Kasumi-1 (cell line): ENCODE measurements around the gene STX3.
A peak's percentile ranks its signal among the peaks of the same experiment; 100 is the strongest.
"Not testable (repeated sequence)": the region's sequence is repeated elsewhere in the genome, so short reads cannot be mapped to it uniquely, and the experiment has no call there.

Source experiments
- DNase-seq, 2 experiments: peaks; one replicate each; lab custom pipeline; 2025; lab: John Stamatoyannopoulos, UW

STX3 gene

GRCh38 chr11:59787816-59788215, 32.6 kb downstream of the STX3 start:
- no peak for DNase-seq

GRCh38 chr11:59791639-59792038, 36.5 kb downstream of the STX3 start:
- no peak for DNase-seq

DNA sequence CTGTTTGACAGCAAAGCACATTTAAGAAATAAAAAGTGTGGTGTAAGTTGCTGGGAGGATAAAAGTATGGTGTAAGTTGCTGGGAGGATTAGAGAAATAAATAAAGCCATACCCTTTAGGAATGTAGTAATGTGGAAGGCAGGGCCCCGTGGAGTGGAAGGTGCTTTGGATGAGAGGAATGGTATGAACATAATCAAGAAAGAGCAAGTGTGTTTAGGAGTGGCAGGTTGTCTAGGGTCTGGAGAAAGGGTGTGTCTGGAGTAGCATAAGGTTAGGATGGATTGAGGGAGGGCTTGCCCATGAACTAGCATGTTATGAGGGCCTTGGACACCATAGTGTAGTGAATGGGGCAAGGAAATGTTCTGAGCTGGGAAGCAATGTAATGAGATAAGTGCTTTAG, 37.3 kb downstream of the STX3 start:
- DNase-seq: no peak

GRCh38 chr11:59794417-59794816, 39.2 kb downstream of the STX3 start:
- DNase-seq: no peak

GRCh38 chr11:59800390-59801025, 45.3 kb downstream of the STX3 start:
- no peak for DNase-seq

- no peak for DNase-seq
Observed at GRCh38 chr11:59801160-59801706, 46.1 kb downstream of the STX3 start.

DNA sequence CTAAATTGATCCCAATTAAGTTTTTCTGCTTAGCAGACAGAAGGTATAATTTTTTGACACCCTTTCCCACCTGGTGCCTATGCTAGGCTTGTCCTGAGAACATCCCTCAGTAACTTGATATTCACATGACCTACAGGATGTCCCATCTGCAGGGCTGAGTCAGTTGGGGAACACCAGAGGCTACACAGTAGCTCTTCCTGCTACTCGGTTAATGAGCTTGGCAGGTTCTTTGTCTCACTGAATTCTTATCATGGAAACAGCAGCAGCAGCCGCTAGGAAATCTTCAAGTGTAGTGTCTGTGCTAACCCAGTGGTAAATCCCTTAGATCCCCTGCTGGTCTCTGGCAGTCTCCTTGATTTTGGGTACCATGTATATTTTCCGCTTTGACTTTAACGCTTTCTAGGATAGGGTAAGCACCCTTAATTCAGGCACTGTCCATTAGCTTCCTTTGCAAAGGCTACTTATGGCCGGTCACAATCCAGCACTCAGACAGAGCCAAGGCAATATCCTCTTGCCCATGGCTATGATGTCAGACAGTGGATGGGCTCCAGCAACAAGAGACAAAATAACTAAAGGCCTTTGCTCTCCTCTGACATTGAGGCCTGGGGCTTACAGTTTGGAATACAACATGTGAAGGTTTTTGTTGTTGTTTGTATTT, 46.9 kb downstream of the STX3 start:
- DNase-seq: no peak

DNA sequence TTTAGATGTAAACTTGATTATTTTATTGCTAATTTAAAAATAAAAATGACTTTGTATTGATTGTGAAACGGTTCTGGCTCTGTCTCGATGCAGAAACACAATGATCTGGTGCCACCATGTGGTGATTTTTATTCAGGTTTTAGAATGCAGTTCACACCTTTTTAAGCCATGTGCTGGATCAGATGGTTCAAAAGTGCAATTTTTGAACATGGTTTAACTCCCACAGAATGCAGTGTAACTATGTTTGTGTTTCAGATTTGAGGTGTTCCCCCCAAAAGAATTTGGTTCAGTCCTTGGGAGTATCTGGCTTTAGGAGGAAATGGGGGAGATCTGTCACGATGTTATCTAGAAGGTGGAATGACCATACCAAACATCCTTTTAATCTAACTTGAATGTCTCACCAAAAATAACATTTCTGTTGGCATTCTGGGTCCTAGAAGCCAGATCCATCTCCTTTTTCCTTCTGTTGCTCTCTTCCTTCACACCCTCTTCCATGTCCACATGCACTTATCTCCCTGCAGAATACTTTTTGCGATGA, 47.5 kb downstream of the STX3 start:
- peak; percentile 58 to 72 for DNase-seq

- peak in 1 of 2 experiments; percentile 16 for DNase-seq
Observed at GRCh38 chr11:59804061-59804460, 48.9 kb downstream of the STX3 start.

DNA sequence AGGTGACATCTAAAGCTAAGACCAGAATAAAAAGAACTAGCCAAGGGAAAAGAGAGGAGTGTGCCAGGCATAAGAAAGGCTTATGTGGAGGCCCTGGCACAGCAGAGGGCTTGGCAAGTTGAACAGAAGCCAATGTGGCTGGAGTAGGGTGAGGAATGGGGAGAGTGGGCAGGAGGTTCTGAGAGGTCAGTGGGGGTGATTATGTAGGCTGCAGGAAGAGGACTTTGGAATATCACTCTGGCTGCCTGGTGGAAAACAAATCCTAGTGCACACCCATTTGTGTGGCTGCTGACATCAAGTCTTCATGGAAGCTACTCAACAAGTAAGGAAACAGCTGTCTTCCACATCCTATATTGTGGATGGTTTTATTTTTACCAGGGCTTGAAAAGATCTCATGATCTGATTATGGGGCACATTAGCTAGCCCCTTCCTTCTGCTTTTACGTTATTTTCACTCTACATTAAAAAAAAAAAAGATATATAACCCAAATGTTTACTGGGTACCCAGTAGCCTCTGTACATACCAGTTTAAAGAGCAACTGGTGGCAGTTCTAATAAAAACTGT, 52.0 kb downstream of the STX3 start:
- no peak for DNase-seq

GRCh38 chr11:59810189-59810910, 55.2 kb downstream of the STX3 start, which contains the start of gene MRPL16:
TSS of gene MRPL16 (minus strand) at chr11:59810778. CDS start at chr11:59810658, 120 bp downstream.
- peak; percentile 86 to 89 for DNase-seq

DNA sequence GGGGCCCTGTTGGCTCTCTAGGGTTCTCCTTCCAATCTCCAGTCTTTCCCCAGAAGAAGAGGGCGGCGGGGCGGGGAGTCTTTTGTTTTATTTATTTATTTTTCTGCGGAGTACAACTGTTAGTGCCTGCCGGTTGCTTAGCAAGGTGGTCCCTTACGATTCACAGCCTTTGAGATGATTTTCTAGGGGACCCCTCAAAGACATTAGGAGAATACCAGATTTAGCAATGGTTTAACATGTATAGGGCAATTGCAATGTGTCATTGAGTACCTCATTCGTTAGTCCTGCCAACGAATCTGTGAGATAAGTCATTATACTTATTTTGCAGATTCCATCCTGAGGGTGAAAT, 55.7 kb downstream of the STX3 start:
- DNase-seq: no peak

DNA sequence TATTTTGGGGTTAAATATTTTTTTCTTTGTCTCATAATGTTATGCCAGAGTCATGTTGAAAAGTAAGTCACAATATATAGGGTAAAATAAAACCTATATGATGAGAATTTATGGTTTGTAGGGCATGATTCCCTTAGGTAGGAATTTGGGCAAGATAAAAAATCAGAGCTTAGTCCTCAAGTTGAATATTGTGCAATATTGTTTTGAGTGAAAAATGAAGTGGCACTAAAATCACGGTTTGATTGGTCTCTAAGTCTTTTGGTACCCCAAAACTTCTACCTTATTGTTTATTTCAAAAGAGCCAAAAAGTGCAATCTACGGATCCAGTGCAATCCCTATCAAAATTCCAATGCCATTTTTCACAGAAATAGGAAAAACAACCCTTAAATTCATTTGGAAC, 57.0 kb downstream of the STX3 start:
- DNase-seq: no peak

DNA sequence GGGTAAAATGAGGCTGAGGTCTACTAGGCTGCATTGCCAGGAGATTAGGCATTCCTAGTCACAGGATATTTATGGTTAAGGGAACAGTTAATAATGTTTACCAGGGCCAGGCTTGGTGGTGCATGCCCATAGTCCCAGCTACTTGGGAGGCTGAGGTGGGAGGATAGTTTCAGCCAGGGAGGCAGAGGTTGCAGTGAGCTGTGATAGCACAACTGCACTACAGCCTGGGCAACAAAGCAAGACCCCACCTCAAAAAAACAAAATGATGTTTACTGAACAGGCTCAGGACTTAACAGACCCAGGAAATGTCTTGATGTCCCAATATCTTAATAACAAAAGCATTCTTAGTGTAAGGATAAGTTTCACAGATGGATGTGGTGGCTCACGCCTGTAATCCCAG, 58.2 kb downstream of the STX3 start:
- no peak for DNase-seq

- no peak for DNase-seq
Observed at GRCh38 chr11:59814021-59814420, 58.8 kb downstream of the STX3 start.

- no peak for DNase-seq
Observed at GRCh38 chr11:59815754-59816153, 60.6 kb downstream of the STX3 start.

- DNase-seq: not testable (repeated sequence)
Observed at GRCh38 chr11:59816434-59816833, 61.3 kb downstream of the STX3 start.

DNA sequence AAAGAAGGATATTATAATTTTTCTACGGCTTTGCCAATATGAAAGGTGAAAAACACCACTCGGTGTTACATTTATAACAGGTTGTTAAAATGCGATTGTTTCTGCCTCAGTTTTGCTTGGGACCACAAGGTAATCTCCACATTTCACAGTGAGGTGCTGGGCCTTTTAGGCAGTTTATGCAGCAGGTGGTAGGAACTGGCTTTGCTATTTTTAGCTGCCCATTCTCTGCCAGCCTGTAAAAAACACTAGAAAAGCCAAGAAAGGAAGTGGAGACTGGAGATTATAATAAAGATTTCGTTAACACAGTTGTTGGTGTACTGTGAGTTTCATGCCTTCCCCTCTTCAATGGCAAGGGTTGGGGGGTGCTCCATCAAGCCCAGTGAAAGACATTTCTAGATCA, 63.4 kb downstream of the STX3 start:
- DNase-seq: peak; percentile 14 to 53

GRCh38 chr11:59822989-59823566, 67.9 kb downstream of the STX3 start:
- peak; percentile 82 to 84 for DNase-seq

- DNase-seq: no peak
Observed at GRCh38 chr11:59829358-59829757, 74.2 kb downstream of the STX3 start.

DNA sequence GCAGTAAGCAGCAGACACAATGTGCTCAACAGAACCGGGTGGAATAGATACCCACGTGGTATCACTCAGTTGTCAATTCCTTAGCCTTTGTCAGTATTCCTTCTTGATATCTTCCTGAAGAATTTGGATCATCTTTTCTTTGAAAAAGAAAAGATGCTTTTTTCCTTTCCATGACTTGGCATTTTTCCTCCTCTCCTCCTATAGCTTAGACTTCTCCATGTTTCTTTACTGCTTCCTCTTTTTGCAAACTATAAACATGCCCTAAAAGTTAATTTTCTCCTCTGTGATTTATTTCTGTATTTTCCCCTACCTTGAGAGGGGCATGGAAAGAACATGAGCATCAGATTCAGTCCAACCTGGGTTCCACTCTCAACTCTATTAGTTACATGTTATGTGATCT, 78.4 kb downstream of the STX3 start:
- DNase-seq: peak; percentile 9 to 18

- no peak for DNase-seq
Observed at GRCh38 chr11:59839615-59840014, 84.4 kb downstream of the STX3 start.
